GM21529 (cell line): ENCODE results near the gene TTLL3.
A peak's percentile ranks its signal among the peaks of the same experiment; 100 is the strongest.
"Not testable (repeated sequence)": the region's sequence is repeated elsewhere in the genome, so short reads cannot be mapped to it uniquely, and the experiment has no call there.

Experiments
- ATAC-seq: cut with Tn5 transposase; IDR thresholded peaks from one replicate; pipeline ENCODE4 v1.9.1; 2021; ENCODE audit not compliant: unreplicated experiment

TTLL3 gene

DNA sequence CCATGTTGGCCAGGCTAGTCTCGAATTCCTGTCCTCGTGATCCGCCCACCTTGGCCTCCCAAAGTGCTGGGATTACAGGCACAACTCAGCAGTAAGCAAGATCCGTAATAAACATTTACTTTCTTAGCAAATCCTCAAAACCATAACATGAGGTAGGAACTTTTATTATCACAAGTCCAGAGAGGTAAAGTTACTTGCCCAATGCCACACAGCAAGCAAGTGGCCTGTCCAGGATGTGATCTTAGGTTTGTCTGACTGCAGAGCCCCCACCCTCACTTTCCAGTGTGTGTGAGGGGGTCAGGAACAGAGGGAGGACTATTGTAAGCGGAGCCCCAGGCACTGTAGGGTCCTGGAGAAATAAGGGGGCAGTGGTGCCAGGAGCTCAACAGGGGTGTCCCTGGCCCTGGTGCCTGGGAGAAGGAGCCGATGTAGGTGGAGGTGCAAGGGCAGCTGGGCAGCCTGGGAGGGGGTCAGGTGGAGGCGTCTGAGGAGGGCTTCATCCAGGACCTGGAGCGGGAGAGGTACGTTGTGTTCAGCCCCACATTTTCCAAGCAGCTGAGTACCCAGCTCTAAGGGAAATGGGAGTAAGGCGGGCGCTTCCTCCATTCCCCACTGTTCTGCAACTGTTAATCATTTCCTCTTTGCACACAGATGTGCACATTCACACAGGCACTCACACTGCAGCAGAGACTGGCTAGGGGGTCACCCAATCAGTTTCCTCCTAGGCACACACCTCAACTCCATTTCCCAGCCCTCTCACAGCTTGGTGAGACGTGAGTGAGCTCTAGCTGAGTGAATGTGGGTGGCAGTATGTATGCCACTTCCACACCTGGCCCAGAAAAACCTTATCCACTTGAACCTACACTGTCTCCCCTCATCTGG is 27.9 kb downstream of the TTLL3 start:
- ATAC-seq, result no peak

DNA sequence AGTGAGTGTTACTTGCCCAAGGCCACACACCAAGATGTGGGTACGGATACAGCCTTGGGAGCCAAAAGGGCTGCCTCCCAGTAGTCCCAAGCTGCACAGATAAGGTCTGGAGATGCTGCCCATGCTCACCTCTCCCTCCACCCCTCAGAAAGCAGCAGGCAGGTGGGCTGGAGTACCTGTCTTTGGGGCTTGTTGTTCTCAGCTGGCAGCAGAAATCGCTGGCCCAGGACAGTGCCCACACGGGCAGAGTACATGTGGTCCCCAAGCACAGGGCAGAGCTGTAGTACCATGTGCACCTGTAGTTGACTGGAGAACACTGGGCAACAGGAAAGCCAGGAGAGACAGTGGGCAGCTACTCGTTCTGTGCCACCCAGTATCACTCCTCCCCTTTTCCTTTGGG is 28.8 kb downstream of the TTLL3 start:
- ATAC-seq, result no peak

DNA sequence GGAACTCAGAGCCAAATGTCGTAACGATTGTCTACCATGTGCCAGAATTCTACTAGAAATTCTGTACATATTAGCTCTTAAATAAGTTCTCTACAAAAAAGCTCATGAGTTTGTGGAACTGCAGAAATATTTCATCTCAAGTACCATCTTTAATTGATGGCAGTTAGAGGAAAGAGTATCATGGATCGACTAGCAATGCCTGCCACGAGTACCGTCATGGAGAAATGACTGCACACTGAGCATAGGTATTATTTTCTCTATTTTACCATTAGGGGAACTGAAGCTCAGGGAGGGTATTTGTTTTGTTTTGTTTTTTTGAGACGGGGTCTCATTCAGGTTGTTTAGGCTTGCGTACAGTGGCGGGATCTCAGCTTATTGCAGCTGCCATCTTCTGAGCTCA is 31.0 kb downstream of the TTLL3 start:
- no peak for ATAC-seq

DNA sequence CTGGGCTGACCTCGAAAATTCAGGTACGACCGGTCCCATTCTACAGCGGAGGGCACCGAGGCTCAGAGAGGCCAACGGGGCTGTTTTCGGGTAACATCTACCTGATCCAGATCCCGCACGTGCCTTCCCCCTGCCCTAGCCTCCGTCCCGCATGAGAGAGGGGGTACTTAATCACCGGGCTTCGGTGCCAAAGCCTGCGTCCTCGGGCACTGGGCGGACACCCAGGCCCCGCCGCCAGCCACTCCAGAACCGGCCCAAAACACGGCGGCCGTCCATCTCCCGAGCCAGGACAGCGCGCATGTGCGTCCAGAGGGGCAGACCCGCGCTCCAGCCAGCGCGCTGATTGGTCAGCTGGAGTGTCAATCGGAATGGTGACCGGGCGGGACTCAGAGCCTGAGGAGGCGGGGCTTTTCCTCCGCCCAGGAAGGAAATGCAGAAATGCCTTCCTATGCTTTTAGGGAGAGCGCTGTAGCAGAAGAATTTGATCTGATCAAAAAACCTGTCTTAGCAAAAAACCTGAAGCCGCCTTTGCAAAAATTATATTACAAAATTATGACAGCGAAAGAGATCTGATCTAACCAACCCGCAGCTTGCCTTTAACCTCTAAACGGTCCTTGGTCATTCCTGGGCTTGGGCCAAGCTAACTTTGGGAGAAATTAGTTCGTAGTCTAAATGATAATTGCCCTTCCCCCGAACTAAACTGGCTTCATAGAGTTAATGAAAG is 33.8 kb downstream of the TTLL3 start, which contains the start of gene RPUSD3:
Gene RPUSD3 (minus strand): TSS at position 294 of the 724 bp plus-strand sequence. CDS start 18 bp downstream, at position 276.
- ATAC-seq, result peak; percentile 97

DNA sequence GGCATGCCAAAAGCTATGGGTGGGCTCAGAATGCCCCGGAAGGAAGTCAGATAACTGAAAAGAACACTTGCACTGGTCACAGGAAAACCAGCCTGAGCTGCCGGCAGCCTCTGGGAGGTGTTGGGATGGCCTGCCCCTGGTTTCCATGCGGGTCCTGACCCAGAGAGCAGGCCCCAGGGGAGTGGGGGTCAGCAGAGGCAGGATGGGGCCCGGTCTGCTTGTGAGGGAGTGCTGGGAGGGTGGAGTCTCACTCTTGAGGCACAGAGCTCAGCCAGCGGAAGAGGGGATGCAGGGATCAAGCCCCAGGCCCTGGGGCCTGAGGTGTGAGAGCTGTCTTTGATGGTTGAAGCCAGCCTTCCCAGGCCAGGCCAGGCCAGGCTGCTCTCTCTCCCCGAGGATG is 36.2 kb downstream of the TTLL3 start:
- no peak for ATAC-seq

DNA sequence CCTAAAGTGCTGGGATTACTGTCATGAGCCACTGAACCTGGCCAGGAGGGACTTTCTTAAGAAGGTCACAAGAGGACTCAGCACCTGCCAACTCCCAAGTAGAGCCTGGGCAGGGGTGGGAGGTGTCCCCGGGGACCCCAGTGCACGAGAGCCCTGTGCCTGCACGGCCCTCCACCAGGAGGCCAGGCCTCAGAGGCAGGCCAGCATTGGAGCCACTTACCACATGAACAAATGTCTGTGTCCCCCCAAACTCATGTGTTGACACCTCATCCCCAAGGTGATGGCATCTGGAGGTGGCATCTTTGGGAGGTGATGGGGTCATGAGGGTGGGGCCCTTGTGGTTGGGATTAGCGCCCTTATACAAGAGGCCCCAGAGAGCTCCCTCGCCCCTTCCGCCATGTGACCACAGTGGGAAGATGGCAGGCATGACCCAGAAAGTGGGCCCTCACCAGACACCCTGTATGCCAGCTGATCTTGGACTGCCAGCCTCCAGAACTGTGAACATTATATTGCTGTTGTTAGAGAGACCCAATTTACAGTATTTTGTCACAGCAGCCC is 36.9 kb downstream of the TTLL3 start:
- ATAC-seq, result no peak

DNA sequence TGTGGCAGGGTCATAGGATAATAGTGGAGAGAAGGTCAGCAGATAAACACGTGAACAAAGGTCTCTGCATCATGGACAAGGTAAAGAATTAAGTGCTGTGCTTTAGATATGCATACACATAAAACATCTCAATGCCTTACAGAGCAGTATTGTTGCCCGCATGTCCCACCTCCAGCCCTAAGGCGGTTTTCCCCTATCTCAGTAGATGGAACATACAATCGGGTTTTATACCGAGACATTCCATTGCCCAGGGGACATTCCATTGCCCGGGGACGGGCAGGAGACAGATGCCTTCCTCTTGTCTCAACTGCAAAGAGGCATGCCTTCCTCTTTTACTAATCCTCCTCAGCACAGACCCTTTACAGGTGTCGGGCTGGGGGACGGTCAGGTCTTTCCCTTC is 37.8 kb downstream of the TTLL3 start:
- not testable (repeated sequence) for ATAC-seq

DNA sequence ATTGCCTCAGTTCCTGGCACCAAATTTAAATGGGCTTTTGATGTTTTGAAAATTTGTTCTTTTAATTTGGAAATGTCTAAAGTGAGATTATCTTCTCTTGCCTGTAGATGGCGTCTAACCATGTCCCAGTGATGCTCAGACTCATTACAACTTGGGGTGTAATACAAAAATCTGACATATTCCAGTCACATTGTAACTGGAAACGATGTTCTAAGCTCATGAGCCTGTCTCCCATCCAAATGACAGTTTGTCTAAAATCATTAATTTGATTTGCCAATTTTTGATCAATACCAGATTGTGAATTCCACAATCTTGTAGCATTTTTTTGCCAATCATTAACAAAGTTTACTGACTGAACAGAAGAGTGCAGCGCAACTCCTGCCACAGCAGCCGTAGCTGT is 38.8 kb downstream of the TTLL3 start:
- ATAC-seq, result not testable (repeated sequence)

DNA sequence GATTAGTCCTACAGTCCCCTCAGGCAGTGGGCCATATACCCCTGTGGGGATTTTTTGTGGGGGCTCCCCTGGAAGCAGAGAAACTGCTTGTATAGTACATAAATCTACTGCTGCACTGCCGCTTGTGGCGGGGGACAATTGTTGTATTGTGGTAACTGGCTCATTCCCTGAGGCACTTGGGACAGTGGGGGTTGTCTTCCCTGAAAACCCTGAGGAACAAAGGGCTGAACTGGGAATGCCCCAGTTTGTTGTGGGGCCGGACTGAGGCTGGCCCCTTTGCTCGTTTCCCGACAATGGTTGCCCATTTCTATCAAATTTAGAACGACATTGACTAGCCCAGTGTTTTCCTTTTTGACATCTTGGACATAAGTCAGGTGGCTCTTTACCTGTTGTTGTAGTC is 41.3 kb downstream of the TTLL3 start:
- ATAC-seq, result not testable (repeated sequence)

DNA sequence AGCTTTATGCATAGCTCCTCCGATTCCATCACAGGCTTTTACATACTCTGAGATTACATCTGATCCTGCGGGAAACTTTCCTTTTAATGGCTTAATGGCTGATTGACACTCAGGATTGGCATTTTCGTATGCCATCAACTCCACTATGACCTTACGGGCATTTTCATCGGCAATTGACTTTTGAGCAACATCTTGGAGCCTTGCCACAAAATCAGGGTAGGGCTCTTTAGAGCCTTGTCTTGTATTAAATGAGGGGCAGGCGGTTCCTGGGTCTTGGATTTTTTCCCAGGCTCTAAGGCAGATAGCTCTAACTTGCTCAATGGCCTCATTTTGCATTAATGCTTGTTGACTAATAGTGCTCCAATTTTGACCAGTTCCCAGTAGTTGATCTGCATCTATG is 41.9 kb downstream of the TTLL3 start:
- not testable (repeated sequence) for ATAC-seq

DNA sequence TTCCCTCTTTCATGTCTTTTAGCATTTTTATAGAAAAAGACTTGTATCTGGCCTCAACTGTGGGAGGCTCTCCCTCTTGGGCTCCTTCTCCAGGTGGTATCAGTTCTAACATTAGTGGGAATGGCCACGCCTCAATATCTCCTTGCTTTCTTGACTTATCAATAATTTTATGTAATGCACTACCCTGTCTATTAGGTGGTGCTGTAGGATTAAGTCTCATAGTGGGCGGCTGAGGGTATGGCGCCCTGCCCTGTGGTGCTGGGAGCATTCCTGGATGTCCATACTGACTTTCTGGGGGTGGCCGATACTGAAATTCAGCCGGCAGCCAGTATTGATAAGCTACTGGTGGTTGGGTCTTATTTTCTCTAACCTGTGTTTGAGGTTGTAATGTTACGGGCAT is 42.5 kb downstream of the TTLL3 start:
- ATAC-seq, result no peak

DNA sequence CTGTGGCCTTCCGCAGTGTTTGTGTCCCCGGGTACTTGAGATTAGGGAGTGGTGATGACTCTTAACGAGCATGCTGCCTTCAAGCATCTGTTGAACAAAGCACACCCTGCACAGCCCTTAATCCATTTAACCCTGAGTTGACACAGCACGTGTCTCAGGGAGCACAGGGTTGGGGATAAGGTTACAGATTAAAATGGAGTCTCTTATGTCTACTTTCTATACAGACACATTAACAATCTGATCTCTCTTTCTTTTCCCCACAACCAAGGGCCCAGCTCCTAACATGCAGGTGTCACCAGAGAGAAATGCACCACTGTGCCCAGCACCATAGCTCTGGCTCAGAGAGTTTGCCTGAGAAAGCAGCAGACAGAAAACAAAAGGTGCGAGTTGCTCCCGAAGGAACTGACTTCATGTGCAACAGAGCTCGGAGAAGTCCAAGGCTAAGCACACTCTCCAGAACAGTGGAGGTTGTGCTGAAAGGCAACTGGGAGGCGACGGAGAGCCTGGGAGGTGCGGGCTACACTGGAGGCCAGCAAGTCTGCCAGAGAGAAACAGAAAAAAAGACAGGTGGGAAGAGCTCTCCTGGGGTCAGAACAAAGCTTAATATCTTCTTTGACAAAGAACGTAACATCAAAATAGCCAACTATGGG is 44.4 kb downstream of the TTLL3 start:
- ATAC-seq, result not testable (repeated sequence)

DNA sequence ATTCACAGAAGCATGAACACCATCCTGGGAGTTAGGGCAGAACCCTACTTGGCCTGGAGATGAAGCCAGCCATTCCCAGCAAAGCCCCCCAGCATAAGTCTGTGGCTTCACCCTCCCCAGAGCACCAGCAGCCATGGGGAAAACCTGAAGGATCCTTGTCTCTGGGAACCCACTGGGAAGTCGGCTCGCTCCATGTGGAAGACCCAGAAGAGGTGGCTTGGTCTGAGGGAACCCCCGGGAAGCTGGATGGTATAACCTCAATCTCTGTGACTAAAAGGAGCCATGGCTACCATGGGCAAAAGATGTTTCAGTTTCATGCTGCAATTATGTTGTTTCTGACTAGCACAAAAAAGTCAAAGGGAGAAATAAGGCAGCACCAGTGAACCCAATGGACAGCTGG is 45.5 kb downstream of the TTLL3 start:
- ATAC-seq, result no peak

DNA sequence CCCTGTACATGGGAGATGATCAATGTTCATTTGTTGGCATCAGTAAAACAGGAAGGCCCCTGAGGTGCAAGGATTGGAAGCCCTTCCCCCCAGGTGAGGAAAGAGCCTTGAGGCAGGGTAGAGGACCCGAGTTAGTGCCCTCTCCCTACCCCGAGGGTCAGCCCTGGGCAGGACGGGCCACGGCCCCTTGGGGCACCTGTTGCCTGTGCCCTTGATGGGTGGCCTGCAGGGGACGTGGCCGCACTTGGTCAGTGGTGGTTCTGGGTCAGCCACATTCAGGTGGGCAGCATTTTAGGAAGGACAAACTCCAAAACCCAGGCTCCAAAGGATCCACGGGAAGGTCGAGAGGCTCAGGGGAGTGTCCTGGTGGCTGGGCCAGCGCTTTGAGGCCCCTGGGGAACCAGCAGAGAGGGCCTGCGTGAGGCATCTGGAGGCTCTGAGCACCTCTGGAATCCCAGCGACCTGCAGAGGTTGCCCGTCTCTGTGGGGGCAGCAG is 49.5 kb downstream of the TTLL3 start:
- no peak for ATAC-seq

DNA sequence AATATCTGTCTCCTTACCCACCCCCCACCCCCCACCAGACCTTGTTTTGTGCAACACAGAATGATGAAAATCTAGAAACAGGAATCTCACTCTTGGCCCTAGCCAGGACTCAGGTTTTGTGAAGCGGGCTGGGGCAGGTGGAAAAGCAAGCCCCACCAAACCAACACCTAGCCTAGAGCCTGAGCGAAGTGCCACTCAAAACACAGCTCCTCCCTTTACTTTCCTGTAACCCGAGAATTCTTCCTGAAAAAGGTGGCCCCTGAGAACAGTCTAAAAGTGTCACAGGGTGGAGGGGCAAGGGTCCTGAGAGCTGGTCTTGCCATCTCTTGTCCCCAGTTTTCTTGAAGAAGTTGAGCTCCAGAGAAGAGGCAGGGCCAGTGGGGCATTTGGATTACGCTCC is 51.1 kb downstream of the TTLL3 start:
- no peak for ATAC-seq

DNA sequence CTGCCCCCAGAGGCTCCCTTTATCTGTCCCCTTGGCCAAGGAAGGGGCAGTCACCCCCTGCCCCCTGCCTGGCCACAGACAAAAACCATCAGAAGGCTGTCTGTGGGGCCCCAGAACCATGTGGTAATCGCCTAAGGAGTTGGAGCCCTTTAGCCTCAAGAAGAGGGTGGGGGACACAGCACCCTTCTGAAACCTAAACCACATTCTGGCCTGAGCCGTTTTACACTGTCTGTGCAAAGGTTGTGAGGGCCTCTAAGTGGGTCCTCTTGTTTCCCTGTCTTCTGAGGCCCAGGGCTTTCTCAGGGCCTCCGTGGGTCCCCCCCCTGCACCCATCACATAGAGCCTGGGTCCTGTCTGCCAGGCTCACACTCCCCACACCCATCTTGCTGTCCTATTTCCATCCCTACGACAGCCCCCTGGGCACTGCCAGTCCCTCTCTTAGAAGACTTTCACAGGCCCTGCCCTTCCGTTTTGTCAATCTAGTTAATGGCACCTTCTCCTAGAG is 51.6 kb downstream of the TTLL3 start:
- no peak for ATAC-seq

DNA sequence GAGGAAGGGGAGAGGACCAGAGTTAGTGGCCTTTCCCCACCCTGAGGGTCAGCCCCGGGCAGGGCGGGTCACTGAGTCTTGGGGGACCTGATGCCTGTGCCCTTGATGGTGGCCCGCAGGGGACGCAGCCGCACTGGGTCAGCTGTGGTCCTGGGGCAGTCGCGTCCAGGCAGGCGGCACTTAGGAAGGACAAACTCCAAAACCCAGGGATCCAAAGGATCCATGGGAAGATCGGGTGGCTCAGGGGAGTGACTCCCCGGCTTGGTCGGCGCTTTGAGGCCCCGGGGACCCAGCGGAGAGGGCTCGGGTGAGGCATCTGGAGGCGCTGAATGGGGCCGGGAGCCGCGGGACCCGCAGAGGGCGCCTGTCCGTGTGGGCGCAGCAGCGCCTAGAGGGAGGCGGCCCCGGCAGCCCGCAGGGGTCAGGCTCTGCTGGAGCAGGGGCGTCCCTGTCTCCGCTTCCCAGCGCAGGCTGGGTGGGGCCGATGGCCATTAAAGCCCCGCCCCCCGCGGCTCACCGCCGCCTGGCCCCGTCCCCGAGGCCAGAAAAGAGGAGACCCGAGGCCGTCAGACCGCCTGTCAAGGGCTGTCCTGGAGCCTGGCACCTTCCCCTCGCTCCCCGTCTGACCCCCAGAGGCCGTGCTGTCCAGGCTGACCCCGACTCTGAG is 52.5 kb downstream of the TTLL3 start:
- no peak for ATAC-seq

DNA sequence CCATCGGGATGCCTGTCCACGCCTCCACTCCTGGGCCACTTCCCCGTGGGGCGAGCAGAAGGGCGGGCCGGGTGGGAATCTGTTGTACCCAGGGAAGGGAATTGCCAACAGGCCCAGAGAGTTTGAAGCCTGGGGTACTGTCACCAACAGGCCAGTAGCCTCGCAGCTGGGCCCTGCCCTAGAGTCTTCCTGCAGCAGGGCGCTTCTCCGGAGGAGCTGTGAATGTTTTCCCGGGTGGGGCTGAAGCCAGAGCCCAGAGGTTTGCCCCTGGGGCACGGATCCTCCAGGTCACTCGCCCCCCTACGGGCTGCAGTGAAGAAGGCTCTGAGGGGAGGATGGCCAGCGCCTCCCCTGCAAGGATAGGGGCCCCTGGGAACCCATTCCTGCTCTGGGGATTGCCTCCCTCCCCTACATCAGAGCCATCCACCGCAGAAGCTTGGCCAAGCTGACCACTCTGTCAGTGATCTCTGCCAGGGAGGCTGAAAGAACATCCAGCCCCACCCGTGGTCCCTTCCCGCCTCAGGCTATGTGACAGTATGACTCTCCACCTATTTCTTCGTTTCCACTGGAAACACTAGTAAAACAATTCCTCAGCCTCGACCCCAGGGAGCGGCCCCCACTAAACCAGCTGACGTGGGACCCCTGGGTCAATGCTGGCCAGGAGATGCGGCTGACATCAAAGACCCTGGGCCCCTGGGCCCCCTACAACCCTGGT is 53.2 kb downstream of the TTLL3 start:
- no peak for ATAC-seq

DNA sequence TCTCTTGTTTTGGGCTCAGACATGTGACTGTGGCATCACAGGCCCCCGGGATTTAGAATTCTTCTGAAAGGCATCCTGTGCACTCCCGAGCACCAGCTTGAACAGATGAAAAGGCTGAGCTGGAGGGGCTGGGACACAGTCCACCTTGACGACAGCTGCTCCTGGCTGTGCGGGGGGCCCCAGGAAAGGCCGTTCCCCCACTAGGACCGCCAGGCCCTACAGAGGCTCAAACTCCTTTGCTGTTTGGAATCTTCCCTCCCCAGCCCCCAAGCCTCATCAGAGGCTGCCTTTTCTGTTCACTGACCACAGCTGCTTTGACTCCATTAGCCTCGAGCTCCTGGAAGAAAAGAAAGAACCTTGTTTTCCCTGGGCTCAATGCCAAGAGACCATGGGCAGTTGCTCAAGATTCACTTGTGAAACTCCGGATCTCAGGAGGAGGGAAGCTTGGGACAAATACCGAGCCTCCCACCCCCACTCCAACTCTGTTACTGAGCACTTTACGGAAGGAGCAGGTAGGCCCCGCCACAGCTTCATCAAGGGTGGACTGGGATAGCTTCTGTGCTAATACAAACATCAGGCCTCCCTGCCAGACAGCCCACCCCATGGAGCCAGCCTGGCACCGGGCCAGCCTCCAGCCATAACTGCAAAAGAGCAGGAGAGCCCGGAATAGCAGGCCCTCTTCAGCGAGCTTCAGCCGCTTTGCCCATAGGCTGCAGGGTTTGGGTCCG is 54.3 kb downstream of the TTLL3 start:
- no peak for ATAC-seq
